PC-9 (cell line): ENCODE data around the gene FBN3.

Experiments
- CTCF ChIP-seq: fragments of 200-600 bp; sonication (generic); conservative IDR thresholded peaks from 2 replicates; pipeline ENCODE4 v1.6.1; 2017; ENCODE audit warnings: mixed run types, antibody characterized with exemption, mild to moderate bottlenecking, moderate library complexity
- EZH2 ChIP-seq: fragments of 200-600 bp; sonication (generic); IDR thresholded peaks from 2 replicates; pipeline ENCODE4 v1.8.0; 2017; ENCODE audit warnings: antibody characterized with exemption, low read depth

GRCh38 chr19:8020681-8021080, 128.7 kb downstream of the FBN3 start:
- TF ChIP-seq CTCF (no peak), EZH2 (no peak)
